ENCODE data around the gene WDR41. TPM values are rescaled to one million over a fixed set of nuclear protein-coding genes. Genes with fewer than 3 reads are reported as not detected.
"Not testable (repeated sequence)": the region's sequence is repeated elsewhere in the genome, so short reads cannot be mapped to it uniquely, and the experiment has no call there.

The WDR41 gene
- total RNA-seq, 4 donors from 2014 or later: 35.4 to 67.1 (median 40.4) TPM

GRCh38 chr5:77394064-77394715, 97.9 kb downstream of the WDR41 start:
- DNase-seq (ENCODE audit: low spot score) (no peak), ATAC-seq (ENCODE audit: low FRiP score) (no peak)
- TF ChIP-seq CTCF (IDR thresholded peaks at IDR 0.05): no peak

DNA sequence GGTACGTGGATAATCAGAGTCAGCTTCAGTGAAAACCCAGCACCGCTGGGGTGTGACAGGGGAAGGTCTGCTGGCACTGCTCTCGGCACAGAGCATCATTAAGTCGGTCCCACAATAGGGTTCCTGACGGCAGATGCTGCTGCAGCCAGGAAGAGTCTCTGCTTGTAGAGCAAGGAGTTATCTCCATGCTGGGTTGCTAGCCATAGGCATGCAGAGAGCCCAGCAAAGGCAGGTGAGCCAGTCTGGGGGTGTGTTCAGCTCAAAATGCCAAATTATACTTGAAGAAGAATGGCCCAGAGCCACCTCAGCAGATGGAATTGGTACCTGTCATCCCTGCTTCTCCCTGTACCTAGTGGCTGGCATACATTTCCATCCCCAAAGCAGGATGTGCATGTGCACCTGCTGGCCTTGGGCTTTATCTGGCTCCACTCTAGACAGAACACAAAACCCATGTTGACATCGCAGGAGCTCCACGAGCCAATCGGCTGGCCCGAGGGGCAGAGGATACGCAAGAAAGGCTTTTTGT, 100.8 kb downstream of the WDR41 start:
- no peak for DNase-seq (ENCODE audit: low spot score)
- TF ChIP-seq CTCF (IDR thresholded peaks at IDR 0.05): no peak
- no peak for ATAC-seq (ENCODE audit: low FRiP score)

GRCh38 chr5:77390795-77391194, 101.3 kb downstream of the WDR41 start:
- no peak for TF ChIP-seq CTCF (IDR thresholded peaks at IDR 0.05)
- ATAC-seq (ENCODE audit: low FRiP score) (no peak), DNase-seq (ENCODE audit: low spot score) (no peak)

DNA sequence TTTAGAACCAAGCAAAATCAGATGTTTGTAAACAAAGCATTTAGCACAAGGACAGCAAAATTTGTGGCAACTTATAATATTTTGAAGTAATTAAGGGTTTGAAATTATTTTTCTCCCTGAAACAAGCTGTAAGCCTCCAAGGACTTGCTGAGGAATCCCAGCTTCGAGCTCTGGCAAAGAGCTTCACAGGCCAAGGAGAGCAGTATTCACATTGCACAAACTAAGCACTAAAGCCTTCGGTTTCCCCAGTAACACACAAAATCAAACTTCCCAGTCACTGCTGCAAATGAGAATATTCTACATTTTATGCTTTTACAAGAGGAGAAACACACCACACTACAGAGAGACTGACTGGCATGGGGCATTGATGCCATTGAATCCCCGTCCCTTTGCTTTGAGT, 101.9 kb downstream of the WDR41 start:
- no peak for DNase-seq (ENCODE audit: low spot score)
- no peak for ATAC-seq (ENCODE audit: low FRiP score)
- TF ChIP-seq CTCF (IDR thresholded peaks at IDR 0.05): no peak

- ATAC-seq (ENCODE audit: low FRiP score) (no peak), DNase-seq (ENCODE audit: low spot score) (no peak)
- no peak for TF ChIP-seq CTCF (IDR thresholded peaks at IDR 0.05)
Measured at GRCh38 chr5:77389746-77390145, 102.4 kb downstream of the WDR41 start.

GRCh38 chr5:77386340-77386739, 105.8 kb downstream of the WDR41 start:
- not testable (repeated sequence) for ATAC-seq (ENCODE audit: low FRiP score); DNase-seq (ENCODE audit: low spot score)

DNA sequence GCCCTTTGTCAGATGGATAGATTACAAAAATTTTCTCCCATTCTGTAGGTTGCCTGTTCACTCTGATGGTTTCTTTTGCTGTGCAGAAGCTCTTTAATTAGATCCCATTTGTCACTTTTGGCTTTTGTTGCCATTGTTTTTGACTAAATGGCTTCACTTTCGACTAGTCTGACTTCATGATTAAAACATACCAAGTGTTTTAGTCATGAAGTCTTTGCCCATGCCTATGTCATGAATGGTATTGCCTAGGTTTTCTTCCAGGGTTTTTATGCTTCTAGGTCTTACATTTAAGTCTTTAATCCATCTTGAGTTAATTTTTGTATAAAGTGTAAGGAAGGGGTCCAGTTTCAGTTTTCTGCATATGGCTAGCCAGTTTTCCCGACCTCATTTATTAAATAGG, 108.8 kb downstream of the WDR41 start:
- not testable (repeated sequence) for DNase-seq (ENCODE audit: low spot score); ATAC-seq (ENCODE audit: low FRiP score)

Other genes with a start within 250 kb of the WDR41 start
- not detected for gene OTP, start 146.4 kb upstream of the WDR41 start, total RNA-seq

Data from omental fat pad (tissue), 4 donors.